OCI-LY1 (cell line): ENCODE data around the gene GNAZ.

Source experiments
- H2AFZ ChIP-seq: fragments of 200-600 bp; sonication (generic), shearing (Covaris generic); 2 replicates; pipeline ENCODE4 v1.6.0; 2014; ENCODE audit warnings: antibody characterized with exemption, mild to moderate bottlenecking, low read length
- H3F3A ChIP-seq: fragments of 200-600 bp; sonication (generic), shearing (Covaris generic); 2 replicates; pipeline ENCODE4 v1.6.0; 2014; ENCODE audit warnings: mild to moderate bottlenecking, antibody characterized with exemption, low read length, moderate library complexity; ENCODE audit not compliant: insufficient read depth
- H3K27ac ChIP-seq: fragments of 200-600 bp; sonication (generic); 2 replicates; pipeline ENCODE4 v1.5.1; 2014; ENCODE audit warnings: low read length, mixed run types, mild to moderate bottlenecking, low read depth; ENCODE audit not compliant: poor library complexity, severe bottlenecking
- H3K27me3 ChIP-seq: fragments of 200-600 bp; sonication (generic); 2 replicates; pipeline ENCODE4 v1.6.0; 2014; ENCODE audit warnings: antibody characterized with exemption, mild to moderate bottlenecking, low read length, moderate library complexity; ENCODE audit not compliant: insufficient read depth
- H3K36me3 ChIP-seq: fragments of 200-600 bp; sonication (generic); 2 replicates; pipeline ENCODE4 v1.6.1; 2014; ENCODE audit warnings: mild to moderate bottlenecking, antibody characterized with exemption, low read length, moderate library complexity, mixed read lengths; ENCODE audit not compliant: insufficient read depth
- H3K4me1 ChIP-seq: fragments of 200-600 bp; sonication (generic); 2 replicates; pipeline ENCODE4 v1.5.1; 2014; ENCODE audit warnings: mild to moderate bottlenecking, low read length, moderate library complexity; ENCODE audit not compliant: insufficient read depth, severe bottlenecking
- H3K4me2 ChIP-seq: fragments of 200-600 bp; sonication (generic), shearing (Covaris generic); 2 replicates; pipeline ENCODE4 v1.6.1; 2014; ENCODE audit warnings: low read length
- H3K4me3 ChIP-seq: fragments of 200-600 bp; sonication (generic); 2 replicates; pipeline ENCODE4 v1.5.1; 2014; ENCODE audit warnings: low read length, low read depth, mild to moderate bottlenecking, mixed read lengths; ENCODE audit not compliant: poor library complexity, severe bottlenecking
- H3K79me2 ChIP-seq: fragments of 200-600 bp; shearing (Covaris generic); 2 replicates; pipeline ENCODE4 v1.6.1; 2016; ENCODE audit warnings: mixed run types, low read length, mixed read lengths; ENCODE audit not compliant: insufficient read depth
- H3K9ac ChIP-seq: fragments of 200-600 bp; sonication (generic), shearing (Covaris generic); 2 replicates; pipeline ENCODE4 v1.6.1; 2014; ENCODE audit warnings: mild to moderate bottlenecking, low read length, mixed read lengths
- H3K9me2 ChIP-seq: fragments of 200-600 bp; sonication (generic), shearing (Covaris generic); 2 replicates; pipeline ENCODE4 v1.6.1; 2014; ENCODE audit warnings: low read depth, mild to moderate bottlenecking, low read length, mixed read lengths
- H3K9me3 ChIP-seq: fragments of 200-600 bp; shearing (Covaris generic); 2 replicates; pipeline ENCODE4 v1.6.1; 2014; ENCODE audit warnings: low read length, mixed read lengths
- H4K20me1 ChIP-seq: fragments of 200-600 bp; sonication (generic), shearing (Covaris generic); 2 replicates; pipeline ENCODE4 v1.6.0; 2016; ENCODE audit warnings: mild to moderate bottlenecking, low read length; ENCODE audit not compliant: insufficient read depth
- EZH2 ChIP-seq: fragments of 200-600 bp; sonication (generic), shearing (Covaris generic); IDR thresholded peaks from 2 replicates; pipeline ENCODE4 v1.8.0; 2017; ENCODE audit warnings: borderline replicate concordance, mixed run types, mild to moderate bottlenecking, antibody characterized with exemption, low read length, moderate library complexity, mixed read lengths
- TF ChIP-seq, protein P1 (sequence below): fragments of 200-600 bp; sonication (generic), shearing (Covaris generic); IDR thresholded peaks from 2 replicates; pipeline ENCODE4 v1.5.1; 2017; ENCODE audit warnings: mild to moderate bottlenecking, antibody characterized with exemption, low read length, moderate library complexity, mixed read lengths

GNAZ gene

DNA sequence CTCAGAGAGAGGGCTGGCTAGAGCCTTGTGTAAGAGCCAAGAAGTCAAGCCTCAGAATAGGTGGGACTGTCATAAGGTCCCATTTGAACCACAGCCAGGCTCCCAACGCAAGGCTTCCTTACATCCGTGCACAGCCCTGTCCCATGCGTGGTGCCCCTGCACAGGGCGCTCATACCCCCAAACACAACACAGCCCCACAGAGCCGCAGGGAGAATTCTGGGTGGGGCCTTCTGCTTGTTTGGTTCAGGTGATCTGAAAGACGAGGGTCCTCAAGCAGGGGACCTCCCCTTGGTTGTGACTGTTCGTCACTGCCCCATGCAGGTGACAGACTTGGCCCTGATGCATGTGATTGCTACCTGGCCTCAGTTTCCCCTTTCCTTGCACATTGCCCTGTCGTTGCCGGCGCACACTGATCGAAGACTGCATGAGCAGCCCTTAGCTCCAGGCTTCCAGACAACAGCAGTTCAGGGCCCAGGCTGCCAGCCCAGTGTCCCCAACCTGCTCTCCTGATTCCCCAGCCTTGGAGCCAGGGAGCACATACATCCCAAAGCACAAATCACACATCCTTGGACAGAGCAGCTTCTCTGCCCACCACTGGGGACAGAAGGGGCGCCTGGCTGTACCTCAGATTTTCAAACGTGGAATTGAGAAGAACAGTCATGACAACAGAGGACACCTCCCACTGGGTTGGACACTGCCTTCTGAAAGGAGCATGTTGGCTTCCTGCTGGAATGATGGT is 22.1 kb downstream of the GNAZ start:
- Histone ChIP-seq H3K36me3 (no peaks in the 10 kb centered on the region), H3K79me2 (no peaks in the 10 kb centered on the region), H3K4me3 (no peak overlapping the region), H4K20me1 (no peaks in the 10 kb centered on the region), H3K9ac (no peak overlapping the region), H2AFZ (no peak overlapping the region), H3K27ac (no peak overlapping the region), H3K9me3 (no peaks in the 10 kb centered on the region), H3K4me1 (no peaks in the 10 kb centered on the region), H3K4me2 (no peak overlapping the region), H3F3A (no peaks in the 10 kb centered on the region), H3K27me3 (no peaks in the 10 kb centered on the region), H3K9me2 (no peaks in the 10 kb centered on the region)
- TF ChIP-seq EZH2: no peak
- TF ChIP-seq, protein P1, sequence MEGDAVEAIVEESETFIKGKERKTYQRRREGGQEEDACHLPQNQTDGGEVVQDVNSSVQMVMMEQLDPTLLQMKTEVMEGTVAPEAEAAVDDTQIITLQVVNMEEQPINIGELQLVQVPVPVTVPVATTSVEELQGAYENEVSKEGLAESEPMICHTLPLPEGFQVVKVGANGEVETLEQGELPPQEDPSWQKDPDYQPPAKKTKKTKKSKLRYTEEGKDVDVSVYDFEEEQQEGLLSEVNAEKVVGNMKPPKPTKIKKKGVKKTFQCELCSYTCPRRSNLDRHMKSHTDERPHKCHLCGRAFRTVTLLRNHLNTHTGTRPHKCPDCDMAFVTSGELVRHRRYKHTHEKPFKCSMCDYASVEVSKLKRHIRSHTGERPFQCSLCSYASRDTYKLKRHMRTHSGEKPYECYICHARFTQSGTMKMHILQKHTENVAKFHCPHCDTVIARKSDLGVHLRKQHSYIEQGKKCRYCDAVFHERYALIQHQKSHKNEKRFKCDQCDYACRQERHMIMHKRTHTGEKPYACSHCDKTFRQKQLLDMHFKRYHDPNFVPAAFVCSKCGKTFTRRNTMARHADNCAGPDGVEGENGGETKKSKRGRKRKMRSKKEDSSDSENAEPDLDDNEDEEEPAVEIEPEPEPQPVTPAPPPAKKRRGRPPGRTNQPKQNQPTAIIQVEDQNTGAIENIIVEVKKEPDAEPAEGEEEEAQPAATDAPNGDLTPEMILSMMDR: no peak

DNA sequence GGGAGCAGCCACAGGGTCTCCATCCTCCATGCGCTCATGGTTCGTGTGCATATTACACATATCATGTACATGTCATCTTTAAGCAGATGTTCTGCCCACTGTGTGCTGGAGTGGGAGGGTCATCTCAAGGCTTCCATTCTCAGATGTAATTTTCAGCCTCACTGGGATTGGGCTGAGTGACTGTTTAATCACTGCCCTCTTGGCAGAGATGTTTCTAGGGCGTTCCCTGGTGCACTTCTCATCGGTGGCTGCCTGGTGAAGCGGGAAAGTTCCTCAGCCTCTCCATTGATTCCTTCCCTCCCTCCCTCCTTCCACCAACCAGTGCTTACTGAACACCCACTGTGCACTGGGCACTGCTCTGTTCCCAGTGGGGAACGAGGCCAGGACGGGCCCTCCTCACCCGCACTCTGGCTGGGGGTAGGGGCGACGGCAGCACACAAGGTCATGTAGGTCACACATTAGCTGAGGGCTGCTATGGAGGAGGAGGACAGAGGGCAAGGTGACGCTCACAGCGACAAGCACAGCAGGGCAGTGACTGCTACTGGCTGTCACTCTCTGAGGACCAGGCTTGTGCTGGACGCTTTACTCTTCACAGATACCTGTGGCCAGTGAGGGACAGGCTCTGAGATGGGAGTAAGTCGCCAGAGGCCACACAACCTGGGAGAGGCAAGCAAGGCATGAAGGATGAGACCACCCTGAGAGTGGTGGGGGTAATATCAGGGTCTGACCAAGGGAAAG is 22.9 kb downstream of the GNAZ start:
- no peak overlapping the region for H3K4me2 ChIP-seq
- H2AFZ ChIP-seq: no peak overlapping the region
- H3K27ac ChIP-seq: no peak overlapping the region
- H3K9me3 ChIP-seq: no peaks in the 10 kb centered on the region
- H4K20me1 ChIP-seq: no peaks in the 10 kb centered on the region
- H3K9me2 ChIP-seq: no peaks in the 10 kb centered on the region
- H3K4me1 ChIP-seq: no peaks in the 10 kb centered on the region
- H3K4me3 ChIP-seq: no peak overlapping the region
- TF ChIP-seq EZH2: no peak
- TF ChIP-seq, protein P1: no peak
- H3F3A ChIP-seq: no peaks in the 10 kb centered on the region
- H3K27me3 ChIP-seq: no peaks in the 10 kb centered on the region
- no peaks in the 10 kb centered on the region for H3K79me2 ChIP-seq
- H3K36me3 ChIP-seq: no peaks in the 10 kb centered on the region
- H3K9ac ChIP-seq: no peak overlapping the region

DNA sequence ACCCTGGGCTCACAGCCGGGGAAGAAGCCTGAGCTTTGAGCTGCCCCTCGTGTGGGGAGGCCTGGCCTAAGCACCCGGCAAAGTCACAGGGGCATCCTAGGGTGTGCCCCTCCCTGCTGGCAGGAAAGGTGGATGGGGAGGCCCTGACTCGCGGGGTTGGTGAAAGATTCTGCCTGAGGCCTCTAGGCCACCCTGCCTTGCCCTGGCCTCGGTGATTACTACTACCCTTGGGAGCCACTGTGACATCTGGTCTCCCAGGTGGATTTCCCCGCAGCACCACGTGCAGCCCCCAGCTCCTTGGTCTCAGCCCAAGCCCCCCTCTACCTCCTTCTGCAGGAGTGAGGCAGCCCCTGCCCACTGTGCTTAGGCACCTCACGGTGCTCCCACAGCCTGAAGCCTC is 23.9 kb downstream of the GNAZ start:
- H3K27me3 ChIP-seq: no peaks in the 10 kb centered on the region
- no peak overlapping the region for H3K4me2 ChIP-seq
- no peaks in the 10 kb centered on the region for H3F3A ChIP-seq
- no peaks in the 10 kb centered on the region for H3K9me2 ChIP-seq
- H3K9me3 ChIP-seq: no peaks in the 10 kb centered on the region
- no peaks in the 10 kb centered on the region for H3K79me2 ChIP-seq
- H2AFZ ChIP-seq: no peak overlapping the region
- H4K20me1 ChIP-seq: no peaks in the 10 kb centered on the region
- H3K9ac ChIP-seq: no peak overlapping the region
- no peaks in the 10 kb centered on the region for H3K36me3 ChIP-seq
- H3K4me3 ChIP-seq: no peak overlapping the region
- H3K4me1 ChIP-seq: no peaks in the 10 kb centered on the region
- TF ChIP-seq, protein P1: no peak
- no peak for TF ChIP-seq EZH2
- no peak overlapping the region for H3K27ac ChIP-seq
